Activated T-cell treated with anti-CD3 and anti-CD28 coated beads for 4 hours (primary cell): ENCODE data around the gene PLEKHS1.
"Not testable (repeated sequence)": the region's sequence is repeated elsewhere in the genome, so short reads cannot be mapped to it uniquely, and the experiment has no call there.

Experiments
- DNase-seq: peaks from one replicate; pipeline ENCODE4 v3.0.0-alpha.2; 2020

PLEKHS1 gene

DNA sequence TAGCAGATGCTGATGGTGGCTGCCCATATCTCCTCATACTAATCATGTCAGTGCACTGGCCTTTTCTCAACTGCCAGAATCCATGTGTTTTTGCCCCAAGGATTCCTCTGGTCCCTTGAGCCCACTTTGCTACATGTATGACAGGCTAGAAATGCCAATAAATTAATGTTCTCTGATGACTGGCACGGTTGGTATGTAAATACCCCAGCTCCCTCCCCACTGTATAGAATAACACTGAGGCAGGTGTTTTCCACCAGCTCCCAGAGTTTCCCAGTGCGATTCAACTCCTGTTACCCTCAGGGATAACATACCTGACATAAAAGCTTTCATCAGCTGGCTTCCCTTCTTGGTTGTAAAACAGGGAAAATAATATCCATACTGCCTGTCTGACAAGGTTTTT, 9.0 kb upstream of the PLEKHS1 start:
- no peak for DNase-seq

DNA sequence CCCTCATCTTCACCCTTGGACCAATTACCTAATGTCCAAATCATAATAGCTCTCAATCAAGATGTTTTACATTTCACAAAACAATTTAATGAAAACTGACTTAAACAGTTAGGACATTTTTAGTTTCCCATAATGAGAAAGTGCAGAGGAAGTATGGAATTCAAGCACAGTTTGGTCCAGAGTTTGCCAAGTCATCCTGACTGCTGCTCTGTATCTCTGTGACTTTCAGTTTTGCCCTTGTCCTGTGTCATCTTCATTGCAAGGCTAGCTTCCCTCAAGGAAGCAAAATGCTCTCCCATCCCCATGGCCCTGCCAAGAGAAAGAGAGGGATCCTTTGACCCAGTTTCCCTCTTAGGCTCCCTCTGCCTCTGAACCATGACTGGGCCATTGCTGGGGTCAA, 7.9 kb upstream of the PLEKHS1 start:
- no peak for DNase-seq

DNA sequence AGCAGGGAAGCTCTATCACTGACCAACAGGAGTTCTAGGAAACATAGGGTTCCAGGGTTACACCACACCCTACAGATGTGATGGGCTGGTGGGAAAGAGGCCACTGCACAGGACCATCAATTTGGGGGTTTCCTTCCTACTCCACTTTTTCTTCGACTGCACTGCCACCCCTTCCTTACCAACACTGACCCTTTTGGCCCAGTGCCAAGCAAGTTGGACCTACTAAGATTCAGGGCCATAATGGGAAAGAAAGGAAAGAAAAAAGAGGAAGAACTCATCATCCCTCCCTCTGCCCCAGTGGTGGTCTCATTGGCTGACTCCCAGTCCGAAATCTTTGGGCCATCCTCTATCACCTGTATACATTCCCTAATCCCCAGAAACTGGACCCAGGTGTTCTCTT, 6.1 kb upstream of the PLEKHS1 start:
- DNase-seq, result no peak

DNA sequence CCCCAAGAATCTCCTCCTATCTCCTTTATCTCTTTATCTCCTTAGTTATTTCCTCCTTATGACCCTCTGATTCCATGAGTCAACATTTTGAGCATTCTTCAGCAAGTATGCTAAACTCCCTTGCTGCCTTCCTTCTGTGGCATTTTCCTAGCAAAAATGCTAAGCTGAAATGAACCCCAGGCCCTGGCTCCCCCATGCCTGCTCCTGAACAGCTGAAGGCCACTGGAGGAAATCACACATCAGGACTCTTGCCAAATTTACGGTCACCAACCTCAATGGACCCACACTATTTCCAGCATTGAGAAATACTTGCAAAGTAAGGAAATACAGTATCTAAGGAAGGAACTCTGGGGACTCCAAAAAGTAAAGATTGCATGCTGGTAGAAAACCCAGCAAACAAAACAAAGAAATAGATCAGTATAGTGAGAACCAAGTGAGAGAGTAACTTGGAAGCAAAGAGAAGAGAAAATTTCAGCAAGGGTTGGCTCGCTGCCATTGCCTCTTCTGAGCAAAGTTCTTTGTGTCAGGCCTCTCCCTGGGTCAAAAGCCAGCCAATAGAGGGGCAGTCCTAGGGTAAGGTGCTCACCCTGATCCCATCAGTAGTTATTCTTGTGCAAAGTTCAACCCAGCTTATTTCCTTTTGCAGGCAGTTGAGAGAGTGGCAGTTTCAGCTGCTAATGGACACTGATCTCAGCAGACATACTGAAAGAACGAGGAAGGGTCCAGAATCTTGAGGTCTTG, 5.1 kb upstream of the PLEKHS1 start:
- no peak for DNase-seq

DNA sequence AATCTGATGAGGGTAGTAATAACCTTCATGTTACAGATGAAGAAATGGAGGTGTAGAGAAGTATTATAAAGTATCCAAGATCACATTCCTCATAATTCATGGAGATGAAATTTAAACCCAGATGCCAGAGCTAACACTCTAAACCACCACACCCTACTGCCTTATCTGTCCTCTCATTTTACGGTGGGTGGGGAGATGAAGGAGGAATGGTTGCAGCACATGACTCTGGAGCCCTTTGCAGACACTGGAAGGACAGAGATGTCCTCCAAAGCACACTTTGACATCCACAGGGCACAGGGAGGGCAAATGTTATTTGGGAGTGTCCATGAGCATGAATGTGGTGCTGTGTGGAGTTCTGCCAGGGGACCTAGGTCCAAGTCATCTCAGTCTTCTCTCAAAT, 1.1 kb downstream of the PLEKHS1 start:
- DNase-seq, result no peak

DNA sequence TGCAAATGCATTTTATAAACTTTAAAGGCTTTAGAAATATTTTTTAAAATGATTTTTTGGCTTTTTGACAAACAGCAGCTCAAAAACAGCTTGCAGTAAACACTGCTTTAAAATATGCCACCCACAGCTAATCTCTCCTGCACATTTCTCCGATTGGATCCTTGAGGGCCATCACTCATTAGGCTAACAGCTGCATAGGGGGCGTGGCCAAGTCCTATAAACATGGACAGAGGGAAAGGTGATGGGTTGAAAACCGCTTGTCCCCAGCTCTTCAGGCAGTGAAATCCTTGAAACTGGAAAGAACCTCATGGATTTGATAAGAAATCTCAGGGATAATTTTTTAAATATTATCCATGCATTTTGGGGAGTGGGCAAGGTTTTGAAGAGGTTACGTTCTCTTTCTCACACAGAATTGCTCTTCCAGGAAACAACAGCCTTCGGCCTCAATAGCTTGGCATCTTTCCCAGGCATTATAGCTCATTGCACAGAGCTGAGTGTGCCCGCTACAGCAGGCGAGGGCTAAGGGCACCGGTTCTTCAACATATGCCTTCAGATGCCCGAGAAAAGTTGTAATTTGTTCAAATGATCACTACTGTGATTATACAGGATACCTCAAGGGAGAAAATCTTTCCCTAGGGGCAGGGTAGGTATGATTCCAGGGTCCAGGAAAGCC, 1.7 kb downstream of the PLEKHS1 start:
- no peak for DNase-seq

DNA sequence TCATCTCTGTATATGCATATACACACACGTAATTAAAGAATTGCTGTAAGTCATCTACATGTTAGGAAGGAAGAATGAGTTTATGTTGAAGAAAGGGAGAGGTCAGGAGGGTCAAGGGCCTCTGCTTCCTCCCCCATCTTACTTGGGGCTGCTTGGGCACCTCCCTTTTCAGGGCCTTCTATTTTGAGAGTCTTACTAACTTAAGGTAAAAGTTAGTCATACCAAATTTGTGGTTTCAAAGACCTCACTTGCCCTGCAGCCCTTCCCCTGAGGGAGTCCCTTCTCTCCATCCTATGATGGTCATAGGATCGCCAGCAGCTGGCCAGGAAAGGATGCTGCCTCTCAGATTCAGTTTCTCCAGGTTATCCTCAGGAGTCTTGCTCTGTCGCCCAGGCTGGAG, 2.6 kb downstream of the PLEKHS1 start:
- no peak for DNase-seq

DNA sequence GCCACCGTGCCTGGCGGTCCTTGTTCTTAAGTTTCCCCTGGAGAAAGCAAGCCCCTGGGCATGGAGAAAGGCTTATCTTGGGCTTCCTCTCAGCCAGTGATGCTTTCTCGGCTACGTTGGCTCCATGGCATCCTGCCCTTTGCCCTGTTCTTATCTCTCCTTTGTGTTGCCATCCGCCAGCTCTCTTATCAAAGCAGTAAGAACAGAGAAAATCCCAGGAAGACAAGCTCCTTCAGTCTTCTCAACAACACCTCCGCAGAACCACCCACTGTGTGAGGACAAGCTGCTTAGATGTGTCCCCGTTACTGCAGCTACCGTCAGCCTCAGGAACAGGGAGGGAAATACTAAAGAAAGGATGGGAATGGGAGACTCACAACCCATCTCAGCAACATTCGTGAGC, 3.3 kb downstream of the PLEKHS1 start:
- DNase-seq, result no peak

DNA sequence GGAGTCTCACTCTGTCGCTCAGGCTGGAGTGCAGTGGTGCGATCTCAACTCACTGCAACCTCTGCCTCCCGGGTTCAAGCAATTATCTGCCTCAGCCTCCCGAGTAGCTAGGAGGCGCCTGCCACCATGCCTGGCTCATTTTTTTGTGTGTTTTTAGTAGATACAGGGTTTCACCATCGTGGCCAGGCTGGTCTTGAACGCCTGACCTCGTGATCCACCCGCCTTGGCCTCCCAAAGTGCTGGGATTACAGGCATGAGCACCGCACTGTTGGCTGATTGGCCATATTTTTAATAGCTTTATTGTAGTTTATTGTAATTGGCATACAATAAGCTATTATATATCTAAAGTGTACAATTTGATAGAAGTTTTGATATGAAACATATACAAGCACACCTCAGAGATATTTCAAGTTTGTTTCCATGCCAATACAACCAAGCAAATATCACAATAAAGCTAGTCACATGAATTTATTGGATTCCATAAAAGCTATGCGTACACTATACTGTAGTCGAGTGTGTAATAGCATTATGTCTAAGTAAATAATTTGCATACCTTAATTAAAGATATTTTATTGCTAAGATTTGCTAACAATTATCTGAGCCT, 5.6 kb downstream of the PLEKHS1 start:
- DNase-seq, result no peak

DNA sequence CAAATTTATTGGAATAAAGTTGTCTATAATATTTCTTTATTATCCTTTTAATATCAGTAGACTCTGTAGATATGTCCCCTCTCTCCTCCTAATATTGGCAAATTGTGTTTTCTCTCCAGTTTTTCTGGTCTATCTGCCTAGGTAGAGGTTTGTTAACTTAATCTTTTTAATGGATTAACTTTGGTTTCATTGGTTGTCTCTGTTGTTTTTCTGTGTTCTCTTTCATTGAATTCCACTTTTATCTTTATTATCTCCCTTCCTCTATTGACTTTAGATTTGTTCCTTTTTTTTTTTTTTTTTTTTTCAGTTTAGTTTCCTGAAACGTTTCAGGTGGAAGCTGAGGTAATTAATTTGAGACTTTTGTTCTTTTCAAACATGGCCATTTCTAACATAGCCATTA, 10.6 kb downstream of the PLEKHS1 start:
- no peak for DNase-seq

DNA sequence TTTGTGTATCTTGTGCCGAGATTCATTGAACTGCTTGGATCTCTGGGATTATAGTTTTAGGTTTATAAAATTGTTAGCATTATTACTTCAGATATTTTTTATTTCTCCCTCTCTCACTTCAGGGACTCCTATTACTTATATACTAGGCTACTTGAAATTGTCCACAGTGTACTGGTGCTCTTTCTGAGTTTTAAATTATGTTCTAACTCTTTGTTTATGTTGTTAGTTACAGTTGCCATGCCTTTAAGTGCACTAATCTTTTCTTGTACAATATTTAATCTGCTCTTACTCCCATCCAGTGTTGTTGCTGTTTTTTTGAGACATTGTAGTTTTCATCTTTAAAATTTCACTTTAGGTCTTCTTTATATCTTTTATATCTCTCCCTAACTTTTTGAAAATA, 13.1 kb downstream of the PLEKHS1 start:
- no peak for DNase-seq

DNA sequence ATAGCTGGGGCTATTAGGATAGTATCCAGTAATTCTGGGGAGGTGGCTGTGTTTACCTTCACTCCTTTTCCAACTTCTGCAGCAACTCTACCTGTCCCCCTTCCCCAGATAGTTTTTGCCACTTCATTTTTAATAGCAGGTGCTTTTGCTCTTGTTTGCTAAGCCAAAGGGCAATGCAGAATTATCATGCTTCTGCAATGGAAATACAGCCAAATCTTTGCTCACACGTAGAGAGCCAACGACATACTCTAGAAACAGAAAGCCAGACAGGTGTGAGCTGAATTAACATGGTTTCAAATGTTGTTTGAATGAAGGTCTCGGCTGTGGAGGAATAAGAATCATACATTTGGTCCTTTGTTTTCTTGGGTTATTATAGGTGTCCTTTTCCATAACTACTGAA, 14.4 kb downstream of the PLEKHS1 start:
- DNase-seq, result no peak

DNA sequence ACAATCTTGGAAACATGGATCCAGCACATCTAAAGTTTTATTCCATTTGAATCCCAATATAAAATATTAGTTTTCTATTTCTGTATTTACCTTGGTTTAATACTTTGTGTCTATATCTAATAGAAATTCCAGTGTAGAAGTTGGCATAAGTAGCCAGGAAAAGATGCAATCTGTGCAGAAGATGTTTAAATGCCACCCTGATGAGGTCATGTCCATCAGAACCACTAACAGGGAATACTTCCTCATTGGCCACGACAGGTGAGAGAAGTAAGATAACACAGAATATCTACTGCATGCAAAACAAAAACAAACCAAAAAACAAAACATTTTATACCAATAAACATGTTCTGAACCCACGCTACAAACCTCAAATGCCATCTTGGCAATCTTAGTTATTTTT, 15.7 kb downstream of the PLEKHS1 start:
- DNase-seq, result no peak

DNA sequence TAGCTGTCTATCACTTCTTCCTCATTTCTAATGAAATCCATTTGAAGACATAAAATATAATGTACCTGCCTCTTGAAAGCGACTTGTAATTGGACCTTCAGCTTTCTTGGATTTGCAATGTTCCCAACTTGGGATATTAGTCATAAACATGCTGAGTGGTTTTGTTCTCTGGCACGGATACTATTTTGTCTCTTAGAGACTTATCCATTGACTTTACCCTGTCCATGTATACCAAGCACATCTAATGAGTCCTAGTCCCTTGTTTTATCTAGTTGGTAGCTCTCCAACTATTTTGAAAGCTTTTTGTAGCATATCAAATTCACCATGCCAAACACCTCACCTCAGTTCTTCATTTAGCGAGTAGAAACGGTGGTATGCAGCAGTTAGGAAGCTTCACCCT, 18.9 kb downstream of the PLEKHS1 start:
- DNase-seq, result no peak

DNA sequence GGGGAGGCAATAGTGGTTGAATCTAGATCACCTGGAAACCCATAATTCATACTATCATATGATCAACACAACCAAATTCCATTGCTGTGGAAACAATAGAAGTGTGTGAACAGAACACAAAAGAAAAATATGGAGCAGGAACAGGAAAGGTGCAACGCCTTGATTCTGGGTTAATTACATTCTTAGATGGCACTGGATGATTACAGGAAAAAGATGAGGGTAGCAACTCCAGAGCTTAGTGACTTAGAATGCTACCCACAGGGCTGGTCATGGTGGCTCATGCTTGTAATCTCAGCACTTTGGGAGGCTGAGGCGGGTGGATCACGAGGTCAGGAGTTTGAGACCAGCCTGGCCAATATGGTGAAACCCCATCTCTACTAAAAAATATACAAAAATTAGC, 19.6 kb downstream of the PLEKHS1 start:
- not testable (repeated sequence) for DNase-seq

DNA sequence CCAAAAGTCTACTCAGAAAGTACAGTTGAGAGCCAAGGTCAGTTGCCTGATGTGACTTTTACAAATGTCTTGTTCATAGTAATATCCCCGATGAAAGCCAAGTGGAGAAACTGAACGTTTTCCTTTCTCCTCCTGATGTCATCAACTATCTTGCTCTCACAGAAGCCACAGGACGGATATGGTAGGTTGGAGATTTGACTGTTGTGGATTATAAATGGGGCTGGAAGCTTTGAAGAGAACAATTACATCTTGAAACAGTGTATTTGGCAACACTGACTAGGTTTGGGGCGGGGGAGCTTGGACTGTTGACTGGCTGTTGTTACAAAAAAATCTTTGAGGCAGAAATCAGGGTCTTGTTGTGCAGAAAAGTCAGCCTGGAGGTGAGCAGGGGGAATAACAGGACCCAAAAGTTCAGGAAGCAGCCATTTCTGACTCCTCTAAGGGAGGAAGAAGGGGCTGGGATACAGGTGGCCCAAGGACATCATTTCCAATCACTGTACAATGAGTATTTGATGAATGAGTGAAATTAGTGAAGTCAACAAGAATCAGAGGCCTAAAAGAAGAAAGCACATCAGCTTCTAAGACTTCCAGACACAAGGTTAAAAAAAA, 24.3 kb downstream of the PLEKHS1 start:
- DNase-seq, result no peak

DNA sequence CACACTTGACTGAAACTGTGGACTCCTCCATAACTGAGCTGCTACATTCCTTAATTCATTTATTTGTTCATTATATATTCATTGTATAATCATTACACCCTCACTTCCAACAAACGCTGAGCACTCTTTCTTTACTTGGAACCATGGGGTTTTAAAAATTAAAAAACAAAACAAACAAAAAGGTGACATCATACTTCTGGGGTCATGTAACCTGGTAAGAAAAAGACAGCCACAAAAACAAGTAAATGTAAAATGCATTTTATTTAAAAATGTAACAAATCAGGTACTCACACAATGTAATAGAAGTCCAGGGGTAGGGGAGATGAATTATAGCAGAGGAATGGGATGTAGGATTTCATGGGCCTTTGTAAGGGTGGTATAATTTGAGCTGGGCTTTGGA, 25.1 kb downstream of the PLEKHS1 start:
- no peak for DNase-seq

DNA sequence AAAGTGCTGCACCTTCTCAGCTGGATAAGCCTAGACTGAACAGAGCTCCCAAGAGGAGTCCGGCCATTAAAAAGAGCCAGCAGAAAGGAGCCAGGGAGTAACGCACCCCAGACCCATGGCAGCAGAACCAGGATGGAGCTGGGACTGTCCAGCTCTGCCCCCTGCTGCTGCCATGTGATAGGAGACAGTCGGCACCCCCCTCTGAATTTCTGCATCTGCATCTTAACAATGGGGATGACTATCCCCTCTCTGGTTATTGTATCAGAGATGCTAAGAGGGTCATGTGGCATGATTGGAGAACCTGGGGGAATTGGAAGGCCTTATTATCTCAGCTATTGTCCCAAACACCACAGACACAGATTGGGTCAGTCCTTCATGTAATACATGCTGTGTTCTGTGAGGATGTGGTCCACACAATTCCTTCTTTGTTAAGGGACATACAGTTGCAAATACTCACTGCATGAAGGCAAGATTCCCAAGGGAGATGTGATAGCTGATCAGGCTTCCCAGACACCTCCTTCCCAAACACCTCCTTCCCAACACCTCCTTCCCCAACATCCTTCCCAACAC, 29.3 kb downstream of the PLEKHS1 start:
- no peak for DNase-seq

DNA sequence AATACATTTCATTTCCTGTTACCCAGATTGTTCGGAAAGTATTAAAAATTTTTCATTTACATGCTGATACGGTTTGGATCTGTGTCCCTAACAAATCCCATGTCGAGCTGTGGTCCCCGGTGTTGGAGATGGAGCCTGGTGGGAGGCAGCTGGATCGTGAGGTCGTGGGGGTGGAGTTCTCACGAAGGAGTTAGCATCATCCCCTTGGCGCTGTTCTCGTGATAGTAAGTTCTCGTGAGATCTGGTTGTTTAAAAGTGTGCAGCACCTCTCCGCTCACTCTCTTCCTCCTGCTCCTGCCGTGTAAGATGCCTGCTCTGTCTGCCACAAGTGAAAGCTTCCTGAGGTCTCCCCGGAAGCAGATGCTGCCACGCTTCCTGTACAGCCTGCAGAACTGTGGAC, 30.9 kb downstream of the PLEKHS1 start:
- DNase-seq, result no peak

DNA sequence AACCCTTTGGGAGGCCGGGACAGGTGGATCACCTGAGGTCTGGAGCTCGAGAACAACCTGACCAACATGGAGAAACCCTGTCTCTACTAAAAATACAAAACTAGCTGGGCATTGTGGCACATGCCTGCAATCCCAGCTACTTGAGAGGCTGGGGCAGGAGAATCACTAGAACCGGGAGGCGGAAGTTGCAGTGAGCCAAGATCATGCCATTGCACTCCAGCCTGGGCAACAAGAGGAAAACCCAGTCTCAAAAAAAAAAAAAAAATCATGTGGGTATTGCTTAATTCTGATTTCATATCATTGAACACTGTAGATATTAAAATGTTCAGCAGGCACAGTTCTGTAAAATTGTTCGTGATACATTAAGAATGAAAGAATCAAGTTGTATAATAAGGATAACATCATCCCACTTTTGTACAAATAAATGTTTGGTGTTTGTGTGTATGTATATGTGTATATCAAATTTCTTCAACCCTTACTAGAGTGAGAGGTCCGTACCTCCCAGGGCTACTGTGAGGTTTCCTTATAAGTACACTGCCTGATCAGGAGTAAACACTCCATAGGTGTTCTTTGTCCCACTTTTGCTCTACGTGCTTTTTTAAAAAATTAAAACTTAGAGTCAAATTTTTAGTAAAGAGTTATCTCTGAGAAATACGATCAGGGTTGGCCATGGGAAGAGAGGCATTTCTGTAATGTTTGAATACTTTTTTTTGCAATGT, 31.7 kb downstream of the PLEKHS1 start:
- no peak for DNase-seq

DNA sequence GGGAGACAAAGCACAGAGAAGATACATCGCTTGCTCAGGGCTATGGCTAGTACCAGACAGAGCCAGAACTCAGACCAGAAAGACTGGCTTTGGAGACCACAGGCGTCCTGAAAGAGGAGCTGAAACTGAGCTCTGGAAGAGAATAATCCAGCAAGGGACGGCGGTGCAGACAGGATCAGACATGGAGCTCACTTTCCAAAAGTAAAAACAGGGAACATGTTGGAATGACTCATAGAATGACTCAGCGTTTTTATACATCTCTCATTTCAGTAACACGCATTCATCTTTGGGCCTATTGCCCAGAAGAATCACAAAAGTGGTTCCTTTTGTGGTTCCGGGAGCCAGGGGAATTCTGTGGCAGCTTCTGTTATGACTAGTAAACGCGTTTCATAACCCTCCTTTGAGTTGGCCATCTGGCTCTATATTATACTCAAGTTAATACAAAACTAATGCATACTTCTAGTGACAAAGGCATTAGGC, 37.2 kb downstream of the PLEKHS1 start:
- no peak for DNase-seq

DNA sequence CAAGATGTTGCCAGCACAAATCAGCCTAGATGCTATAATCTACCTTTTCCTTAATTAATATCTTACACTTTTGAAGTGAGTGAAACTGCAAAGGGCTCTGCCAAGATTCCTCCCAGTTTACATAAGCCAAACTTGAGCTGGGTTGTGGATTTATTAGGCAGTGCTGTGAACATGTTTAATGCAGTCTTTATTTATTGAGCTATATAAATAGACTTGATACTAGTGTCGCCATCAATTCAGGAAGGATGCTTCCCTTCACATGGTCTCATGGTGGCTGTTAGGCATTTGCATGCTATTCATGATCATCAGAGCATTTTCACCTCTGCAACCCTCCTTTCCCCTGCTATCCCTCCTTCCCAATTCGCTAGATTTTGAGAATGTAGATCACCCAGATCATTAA, 40.2 kb downstream of the PLEKHS1 start:
- DNase-seq, result no peak

DNA sequence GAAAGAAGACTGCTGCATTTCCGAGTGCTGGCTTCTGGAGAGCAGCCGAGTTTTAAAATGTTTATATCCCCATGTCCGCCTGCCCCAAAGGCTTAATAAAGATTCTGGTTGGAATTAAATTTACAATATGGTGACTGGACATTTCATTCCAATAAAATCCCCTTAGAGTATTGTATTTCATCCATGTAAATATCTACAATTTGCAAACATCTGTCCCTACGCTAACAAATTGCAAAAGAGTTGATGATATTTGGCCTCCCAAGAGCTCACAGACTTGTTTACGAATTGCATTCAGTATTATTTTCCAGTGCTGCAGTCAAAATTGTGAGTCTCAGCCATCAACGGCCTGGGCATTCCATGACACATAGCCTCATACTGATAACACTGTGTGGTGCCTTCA, 50.1 kb downstream of the PLEKHS1 start:
- no peak for DNase-seq
